ENCODE measurements around the gene OLFM2.

DNA sequence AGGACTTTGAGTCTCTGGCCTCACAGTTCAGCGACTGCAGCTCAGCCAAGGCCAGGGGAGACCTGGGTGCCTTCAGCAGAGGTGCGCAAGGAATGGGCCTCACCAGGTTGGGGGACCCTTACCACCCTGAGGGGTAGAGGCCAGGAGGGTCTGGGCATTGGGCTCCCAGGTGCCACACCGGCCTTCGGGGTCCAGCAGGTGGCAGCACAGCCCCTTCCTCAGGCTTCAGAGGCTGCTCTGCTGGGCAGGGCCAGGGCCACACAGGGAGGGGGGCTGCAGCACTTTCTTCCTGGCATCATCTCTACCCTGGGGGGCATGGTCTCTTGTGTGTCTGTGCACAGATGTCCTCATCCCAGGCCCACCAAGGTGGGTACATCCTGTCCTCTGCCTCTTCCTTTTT lies 88.3 kb downstream of the OLFM2 start:
- TF ChIP-seq CTCF (IDR thresholded peaks at IDR 0.05) (no peak), EP300 (IDR thresholded peaks at IDR 0.05) (no peak), POLR2A (IDR thresholded peaks at IDR 0.05) (no peak)

Data from ovary (tissue), 3 donors.